ENCODE measurements around the gene ANO9. TPM values are rescaled to one million over a fixed set of nuclear protein-coding genes. Genes with fewer than 3 reads are reported as not detected.
"Not testable (repeated sequence)": the region's sequence is repeated elsewhere in the genome, so short reads cannot be mapped to it uniquely, and the experiment has no call there.

The ANO9 gene
- total RNA-seq, 1 donor from 2014 or later, result 1.3 TPM

DNA sequence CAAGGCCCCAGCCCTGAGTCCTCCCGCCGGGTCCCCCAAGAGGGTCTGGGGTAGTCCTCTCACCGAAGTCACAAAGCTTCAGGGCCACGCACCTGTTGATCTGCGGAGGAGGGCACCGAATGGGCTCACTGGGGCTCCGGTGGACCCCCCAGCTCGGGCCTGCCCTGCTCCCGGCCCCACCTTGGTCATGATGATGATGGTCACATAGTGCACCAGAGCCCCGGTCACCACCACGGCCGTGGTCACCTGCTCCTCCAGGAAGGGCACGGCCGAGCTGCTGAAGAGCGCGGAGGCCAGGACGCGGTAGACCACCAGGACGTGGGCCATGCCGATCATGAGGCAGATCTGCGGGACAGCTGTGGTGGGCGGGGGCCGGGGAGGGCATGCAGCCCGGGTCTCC lies 13.5 kb downstream of the ANO9 start:
- Histone ChIP-seq H3K4me2 (no peak overlapping the region), H3K36me3 (no peaks in the 10 kb centered on the region), H3K9ac (no peak overlapping the region), H3K79me2 (ENCODE audit: low read depth) (no peaks in the 10 kb centered on the region), H3K4me3 (no peak overlapping the region), H4K20me1 (ENCODE audit: low read depth) (no peaks in the 10 kb centered on the region), H3F3A (ENCODE audit: low read depth) (no peaks in the 10 kb centered on the region), H3K4me1 (no peaks in the 10 kb centered on the region), H2AFZ (replicated peaks) (no peak overlapping the region), H3K9me3 (ENCODE audit: low read depth) (no peaks in the 10 kb centered on the region), H3K27me3 (peaks cover 7% of the 10 kb centered on the region), H3K27ac (no peak overlapping the region)
- H3K27ac Mint-ChIP-seq, result no peak overlapping the region
- DNase-seq (ENCODE audit: low spot score), result no peak
- H3K9me3 Mint-ChIP-seq, result peaks cover 2% of the 10 kb centered on the region
- H3K36me3 Mint-ChIP-seq, result no peaks in the 10 kb centered on the region
- H3K27me3 Mint-ChIP-seq (ENCODE audit: insufficient read depth, low read depth), result peaks cover 10% of the 10 kb centered on the region
- TF ChIP-seq EZH2 (IDR thresholded peaks at IDR 0.05) (no peak), EZH2phosphoT487 (IDR thresholded peaks at IDR 0.05) (no peak)
- TF ChIP-seq, protein P1, sequence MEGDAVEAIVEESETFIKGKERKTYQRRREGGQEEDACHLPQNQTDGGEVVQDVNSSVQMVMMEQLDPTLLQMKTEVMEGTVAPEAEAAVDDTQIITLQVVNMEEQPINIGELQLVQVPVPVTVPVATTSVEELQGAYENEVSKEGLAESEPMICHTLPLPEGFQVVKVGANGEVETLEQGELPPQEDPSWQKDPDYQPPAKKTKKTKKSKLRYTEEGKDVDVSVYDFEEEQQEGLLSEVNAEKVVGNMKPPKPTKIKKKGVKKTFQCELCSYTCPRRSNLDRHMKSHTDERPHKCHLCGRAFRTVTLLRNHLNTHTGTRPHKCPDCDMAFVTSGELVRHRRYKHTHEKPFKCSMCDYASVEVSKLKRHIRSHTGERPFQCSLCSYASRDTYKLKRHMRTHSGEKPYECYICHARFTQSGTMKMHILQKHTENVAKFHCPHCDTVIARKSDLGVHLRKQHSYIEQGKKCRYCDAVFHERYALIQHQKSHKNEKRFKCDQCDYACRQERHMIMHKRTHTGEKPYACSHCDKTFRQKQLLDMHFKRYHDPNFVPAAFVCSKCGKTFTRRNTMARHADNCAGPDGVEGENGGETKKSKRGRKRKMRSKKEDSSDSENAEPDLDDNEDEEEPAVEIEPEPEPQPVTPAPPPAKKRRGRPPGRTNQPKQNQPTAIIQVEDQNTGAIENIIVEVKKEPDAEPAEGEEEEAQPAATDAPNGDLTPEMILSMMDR (IDR thresholded peaks at IDR 0.05), result no peak
- no peaks in the 10 kb centered on the region for H3K4me1 Mint-ChIP-seq
- no peak overlapping the region for H3K4me3 Mint-ChIP-seq

- Mint-ChIP-seq H3K9me3 (peaks cover 2% of the 10 kb centered on the region), H3K27me3 (ENCODE audit: insufficient read depth, low read depth) (peaks cover 11% of the 10 kb centered on the region), H3K27ac (no peak overlapping the region), H3K36me3 (no peaks in the 10 kb centered on the region), H3K4me1 (no peaks in the 10 kb centered on the region), H3K4me3 (no peak overlapping the region)
- H3K9me3 ChIP-seq (ENCODE audit: low read depth), result no peaks in the 10 kb centered on the region
- no peaks in the 10 kb centered on the region for H3K4me1 ChIP-seq
- no peak overlapping the region for H2AFZ ChIP-seq (replicated peaks)
- no peaks in the 10 kb centered on the region for H3K79me2 ChIP-seq (ENCODE audit: low read depth)
- TF ChIP-seq EZH2phosphoT487 (IDR thresholded peaks at IDR 0.05), result no peak
- TF ChIP-seq EZH2 (IDR thresholded peaks at IDR 0.05), result no peak
- TF ChIP-seq, protein P1 (IDR thresholded peaks at IDR 0.05), result no peak
- DNase-seq (ENCODE audit: low spot score), result no peak
- no peak overlapping the region for H3K4me2 ChIP-seq
- peaks cover 7% of the 10 kb centered on the region for H3K27me3 ChIP-seq
- H3F3A ChIP-seq (ENCODE audit: low read depth), result no peaks in the 10 kb centered on the region
- no peak overlapping the region for H3K9ac ChIP-seq
- no peaks in the 10 kb centered on the region for H3K36me3 ChIP-seq
- H3K4me3 ChIP-seq, result no peak overlapping the region
- H3K27ac ChIP-seq, result no peak overlapping the region
- no peaks in the 10 kb centered on the region for H4K20me1 ChIP-seq (ENCODE audit: low read depth)
These were observed 15.0 kb downstream of the ANO9 start for GRCh38 chr11:426851-427250.

DNA sequence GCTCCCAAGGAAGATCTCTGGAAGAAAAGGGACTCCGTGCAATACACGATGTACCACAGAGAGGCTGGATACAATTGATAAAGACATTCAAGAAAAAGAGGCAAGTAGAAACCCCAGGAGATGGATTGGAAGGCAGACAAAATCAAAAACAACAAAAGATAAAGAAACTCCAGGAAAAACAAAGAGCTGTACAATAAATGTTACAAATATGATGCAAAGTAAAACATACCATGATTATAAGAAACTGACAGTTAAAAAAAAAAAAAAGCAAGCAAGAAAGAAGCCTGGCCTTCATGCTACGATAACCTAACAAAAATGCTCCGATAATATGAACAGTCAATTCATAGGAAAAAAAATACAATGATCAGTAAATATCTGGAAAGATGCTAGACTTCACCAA lies 16.5 kb downstream of the ANO9 start:
- H3K9me3 ChIP-seq (ENCODE audit: low read depth), result no peaks in the 10 kb centered on the region
- no peak overlapping the region for H3K4me2 ChIP-seq
- no peaks in the 10 kb centered on the region for H3F3A ChIP-seq (ENCODE audit: low read depth)
- DNase-seq (ENCODE audit: low spot score), result no peak
- peaks cover 7% of the 10 kb centered on the region for H3K27me3 ChIP-seq
- Mint-ChIP-seq H3K36me3 (no peaks in the 10 kb centered on the region), H3K4me1 (no peaks in the 10 kb centered on the region), H3K4me3 (no peak overlapping the region), H3K27me3 (ENCODE audit: insufficient read depth, low read depth) (peaks cover 11% of the 10 kb centered on the region), H3K27ac (no peak overlapping the region), H3K9me3 (peaks cover 2% of the 10 kb centered on the region)
- H3K79me2 ChIP-seq (ENCODE audit: low read depth), result no peaks in the 10 kb centered on the region
- H3K4me3 ChIP-seq, result no peak overlapping the region
- TF ChIP-seq EZH2phosphoT487 (IDR thresholded peaks at IDR 0.05) (no peak), EZH2 (IDR thresholded peaks at IDR 0.05) (no peak)
- TF ChIP-seq, protein P1 (IDR thresholded peaks at IDR 0.05), result no peak
- H2AFZ ChIP-seq (replicated peaks), result no peak overlapping the region
- H3K4me1 ChIP-seq, result no peaks in the 10 kb centered on the region
- H4K20me1 ChIP-seq (ENCODE audit: low read depth), result no peaks in the 10 kb centered on the region
- H3K36me3 ChIP-seq, result no peaks in the 10 kb centered on the region
- H3K9ac ChIP-seq, result no peak overlapping the region
- no peak overlapping the region for H3K27ac ChIP-seq

GRCh38 chr11:424766-425165 lies 17.0 kb downstream of the ANO9 start:
- not testable (repeated sequence) for H3K36me3 ChIP-seq; H3K79me2 ChIP-seq (ENCODE audit: low read depth); H3F3A ChIP-seq (ENCODE audit: low read depth); H3K9ac ChIP-seq; H3K27me3 ChIP-seq; H3K4me1 ChIP-seq; H3K4me2 ChIP-seq; H3K36me3 Mint-ChIP-seq; H2AFZ ChIP-seq (replicated peaks); H4K20me1 ChIP-seq (ENCODE audit: low read depth); H3K9me3 Mint-ChIP-seq; H3K27ac ChIP-seq; H3K4me3 Mint-ChIP-seq; DNase-seq (ENCODE audit: low spot score); H3K4me3 ChIP-seq; H3K9me3 ChIP-seq (ENCODE audit: low read depth); H3K27ac Mint-ChIP-seq; H3K4me1 Mint-ChIP-seq; H3K27me3 Mint-ChIP-seq (ENCODE audit: insufficient read depth, low read depth)
